GM21526 (cell line): ENCODE measurements around the gene UCN.
"Not testable (repeated sequence)": the region's sequence is repeated elsewhere in the genome, so short reads cannot be mapped to it uniquely, and the experiment has no call there.

ENCODE experiments used
- ATAC-seq: cut with Tn5 transposase; IDR thresholded peaks from one replicate; pipeline ENCODE4 v1.9.1; 2021; ENCODE audit warnings: moderate library complexity; ENCODE audit not compliant: unreplicated experiment, low FRiP score

The UCN gene

GRCh38 chr2:27290549-27290948, 17.7 kb downstream of the UCN start:
- no peak for ATAC-seq

DNA sequence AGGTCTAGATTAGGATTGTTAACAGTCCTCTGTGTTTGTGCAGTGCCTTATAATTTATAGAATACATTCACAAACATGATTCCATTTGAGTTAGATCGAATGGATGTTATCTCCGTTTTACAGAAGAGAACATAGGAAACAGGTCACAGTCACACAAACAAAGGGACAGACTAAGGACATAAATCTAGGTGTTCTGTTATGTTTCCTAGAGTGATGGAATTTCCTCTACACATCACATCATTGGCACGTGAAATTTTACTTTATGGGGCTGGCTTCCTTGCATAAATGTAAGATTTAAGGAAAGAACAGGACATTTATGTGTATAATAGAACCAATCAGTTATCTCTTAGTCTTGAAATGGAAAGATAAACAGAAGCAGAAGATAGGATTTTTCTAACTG, 19.6 kb downstream of the UCN start:
- ATAC-seq, result no peak

GRCh38 chr2:27285481-27285880, 22.8 kb downstream of the UCN start:
- no peak for ATAC-seq

DNA sequence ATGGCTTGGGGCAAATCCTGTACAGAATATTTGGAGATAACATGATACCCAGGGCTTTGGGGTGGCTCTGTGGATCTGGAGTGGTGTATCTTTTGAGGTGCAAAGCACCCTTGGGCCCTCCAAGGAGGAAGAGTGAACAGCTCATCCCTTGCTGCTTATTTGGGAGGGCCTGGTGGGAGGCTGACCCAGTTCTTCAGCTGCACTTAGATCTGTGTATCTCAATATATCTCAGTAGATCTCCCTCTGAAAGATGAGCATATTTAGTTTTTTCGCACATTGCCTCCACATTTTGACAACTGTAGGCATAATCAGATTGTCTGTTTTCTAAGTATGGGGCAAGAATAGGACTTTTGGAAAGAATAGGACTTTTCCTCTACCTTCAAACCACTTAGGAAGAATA, 23.2 kb downstream of the UCN start:
- no peak for ATAC-seq

GRCh38 chr2:27282892-27283291, 25.4 kb downstream of the UCN start:
- ATAC-seq, result no peak

DNA sequence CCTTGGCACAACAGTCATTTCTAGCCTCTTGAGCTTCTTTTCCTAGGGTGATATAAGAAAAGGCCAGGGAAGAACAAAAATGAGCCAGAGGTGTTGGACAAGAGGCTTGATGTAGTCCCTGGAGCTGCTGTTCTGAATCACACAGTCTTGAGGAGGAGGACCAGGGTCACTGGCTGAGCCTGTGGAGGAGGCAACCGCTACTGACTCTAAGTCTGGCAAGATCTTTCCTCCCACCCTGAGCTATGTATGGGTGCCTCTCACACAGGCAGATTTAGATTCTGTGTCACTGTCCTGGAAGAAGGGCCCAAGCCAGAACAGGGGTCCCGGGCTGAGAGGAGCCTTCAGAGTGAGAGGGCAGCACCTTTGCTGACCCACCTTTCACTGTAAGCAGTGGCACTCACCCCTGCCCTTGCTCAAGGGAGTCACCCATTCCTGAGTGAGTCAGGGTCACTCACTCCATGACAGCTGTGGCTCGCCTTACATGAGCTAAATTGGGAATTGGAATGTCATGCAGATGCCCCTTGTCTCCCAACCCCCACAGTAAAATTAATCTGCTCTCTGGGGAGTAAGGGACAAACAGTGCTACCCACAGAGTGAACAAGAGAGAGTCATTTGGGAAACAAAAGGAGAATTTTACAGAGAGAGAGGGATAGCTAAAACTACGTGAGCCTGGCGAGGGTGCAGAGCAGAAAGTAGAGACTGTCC, 26.2 kb downstream of the UCN start, which contains the start of gene TRIM54:
TSS of gene TRIM54 (plus strand) at position 575 of the 705 bp plus-strand sequence. CDS start 303 bp downstream, outside the sequence.
- ATAC-seq, result no peak

GRCh38 chr2:27281442-27281841, 26.8 kb downstream of the UCN start:
- no peak for ATAC-seq

DNA sequence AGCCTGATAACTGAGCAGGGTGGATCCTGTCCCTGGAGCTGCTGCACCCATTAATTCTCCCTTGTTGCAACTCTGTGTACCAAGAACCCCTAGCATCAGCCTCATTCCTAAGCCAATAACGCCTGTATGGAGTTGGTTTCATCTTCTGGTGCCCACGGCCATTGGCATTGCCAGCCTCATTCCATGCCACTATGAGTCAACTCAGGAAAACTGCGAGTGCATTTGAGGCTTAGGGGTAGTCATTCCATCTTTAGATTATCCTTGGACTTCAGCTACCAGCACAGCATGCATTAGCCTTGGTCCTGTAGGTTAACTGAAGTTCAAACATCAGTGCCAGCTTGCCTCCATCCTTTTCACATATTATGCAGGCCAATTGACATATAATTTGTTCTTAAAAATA, 27.4 kb downstream of the UCN start:
- ATAC-seq, result no peak

DNA sequence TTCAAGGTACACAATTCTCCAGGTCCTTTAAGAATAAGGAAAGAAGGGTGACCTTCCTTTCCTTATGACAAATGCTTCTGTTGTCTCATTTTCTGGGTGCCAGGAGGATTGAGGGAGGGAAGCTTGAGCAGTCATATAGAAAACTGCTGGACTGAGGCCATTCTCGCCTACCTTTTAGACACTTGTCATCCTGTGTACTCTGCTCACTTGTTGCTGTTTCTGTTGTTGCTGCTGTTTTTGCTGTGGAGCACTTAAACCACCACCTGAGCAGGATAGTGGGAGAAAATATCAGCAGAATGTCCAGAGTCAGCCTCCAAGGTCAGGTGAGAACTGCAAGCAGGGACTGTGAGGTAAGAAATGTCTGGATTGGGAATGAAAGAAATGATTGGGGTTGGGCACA, 30.2 kb downstream of the UCN start:
- ATAC-seq, result no peak

- no peak for ATAC-seq
These were observed 32.8 kb downstream of the UCN start, which contains the start of gene DNAJC5G for GRCh38 chr2:27275211-27276150. Gene DNAJC5G, plus strand, starts transcription at chr2:27275433. Its CDS starts 1,296 bp downstream, at chr2:27276729.

DNA sequence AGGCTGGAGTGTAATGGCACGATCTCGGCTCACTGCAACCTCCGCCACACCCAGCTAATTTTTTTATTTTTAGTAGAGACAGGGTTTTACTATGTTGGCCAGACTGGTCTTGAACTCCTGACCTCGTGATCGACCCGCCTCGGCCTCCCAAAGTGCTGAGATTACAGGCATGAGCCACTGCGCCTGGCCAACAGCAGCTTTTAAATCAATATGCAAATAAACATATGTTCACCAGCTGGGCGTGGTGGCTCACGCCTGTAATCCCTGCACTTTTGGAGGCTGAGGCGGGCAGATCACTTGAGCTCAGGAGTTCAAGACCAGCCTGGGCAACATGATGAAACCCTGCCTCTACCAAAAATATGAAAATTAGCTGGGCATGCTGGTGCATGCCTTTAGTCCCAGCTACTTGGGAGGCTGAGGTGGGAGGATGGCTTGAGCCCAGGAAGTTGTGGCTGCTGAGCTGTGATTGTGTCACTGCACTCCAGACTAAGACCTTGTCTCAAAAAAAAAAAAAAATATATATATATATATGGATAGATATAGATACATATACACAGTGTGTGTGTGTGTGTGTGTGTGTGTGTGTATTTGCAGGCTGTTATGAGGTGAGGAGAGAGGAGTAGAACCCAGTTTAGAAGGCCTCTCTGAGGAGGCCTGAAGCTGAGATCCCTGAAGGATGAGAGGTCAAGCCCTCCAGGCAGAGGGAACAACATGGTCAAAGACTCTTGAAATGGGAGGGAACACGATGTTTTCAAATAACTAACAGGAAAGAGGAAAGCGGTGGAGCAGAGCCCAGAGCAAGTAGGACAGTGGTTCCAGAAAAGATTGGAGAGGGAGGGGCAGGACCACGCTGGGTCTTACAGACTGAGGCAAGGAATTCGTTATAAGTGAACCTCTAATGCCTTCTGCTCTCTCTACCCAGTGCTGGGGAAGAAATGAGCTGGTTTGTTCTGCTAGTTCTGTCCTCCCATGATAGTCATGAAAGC, 35.4 kb downstream of the UCN start:
- not testable (repeated sequence) for ATAC-seq

- no peak for ATAC-seq
These were observed 36.5 kb downstream of the UCN start for GRCh38 chr2:27271631-27272340.

- ATAC-seq, result no peak
These were observed 37.6 kb downstream of the UCN start for GRCh38 chr2:27270670-27271069.

DNA sequence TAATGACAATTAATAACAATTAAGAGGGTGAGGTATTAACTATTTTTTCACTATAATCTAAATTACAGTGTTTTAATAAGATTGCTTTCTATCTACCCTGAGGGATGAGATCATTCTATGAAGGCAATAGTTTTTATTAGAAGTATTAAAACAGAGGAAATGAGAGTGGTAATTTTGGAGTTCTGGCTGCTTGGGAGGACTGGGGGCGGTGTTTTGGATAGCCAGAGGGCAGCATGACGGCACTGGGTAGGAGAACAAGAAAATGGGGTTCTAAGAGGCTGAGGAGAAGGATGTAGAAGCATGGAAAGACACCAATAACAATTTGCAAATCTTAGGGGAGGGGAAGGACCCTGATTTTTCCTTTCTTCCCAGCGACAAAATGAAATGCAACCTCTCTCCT, 38.1 kb downstream of the UCN start:
- ATAC-seq, result no peak

DNA sequence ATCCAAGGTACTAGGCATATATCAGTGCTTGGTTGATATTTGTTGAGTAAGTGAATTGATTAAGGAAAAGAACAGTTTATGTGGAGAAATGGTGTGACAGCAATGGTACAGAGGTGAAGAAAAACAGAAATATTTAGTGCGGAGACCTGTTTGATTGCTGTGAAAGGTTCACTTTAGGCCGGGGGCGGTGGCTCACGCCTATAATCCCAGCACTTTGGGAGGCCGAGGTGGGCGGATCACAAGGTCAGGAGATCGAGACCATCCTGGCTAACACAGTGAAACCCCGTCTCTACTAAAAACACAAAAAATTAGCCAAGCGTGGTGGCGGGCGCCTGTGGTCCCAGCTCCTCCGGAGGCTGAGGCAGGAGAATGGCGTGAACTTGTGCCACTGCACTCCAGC, 39.9 kb downstream of the UCN start:
- ATAC-seq, result not testable (repeated sequence)

DNA sequence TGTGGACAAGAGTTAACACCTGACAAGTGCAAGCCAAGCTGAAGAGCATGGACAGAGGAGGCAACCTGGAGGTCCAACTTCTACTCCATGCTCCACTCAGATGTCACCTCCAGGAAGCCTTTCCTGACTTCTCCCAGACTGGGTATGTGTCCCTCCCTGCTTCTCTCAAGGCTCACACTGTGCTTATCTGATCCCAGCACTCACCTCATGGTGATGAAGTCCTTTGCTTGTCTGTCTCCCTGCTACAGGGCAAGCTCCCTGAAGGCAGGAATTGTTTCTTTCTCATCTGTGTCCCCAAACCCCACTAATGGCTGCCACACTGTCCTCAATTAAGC, 42.7 kb downstream of the UCN start:
- ATAC-seq, result no peak

- ATAC-seq, result no peak
These were observed 43.3 kb downstream of the UCN start for GRCh38 chr2:27264753-27265535.

- ATAC-seq, result no peak
These were observed 43.9 kb downstream of the UCN start for GRCh38 chr2:27264253-27264752.
